HepG2 (cell line): ENCODE results near the gene ITPK1. TPM values are rescaled to one million over a fixed set of nuclear protein-coding genes. Genes with fewer than 3 reads are reported as not detected.

Source experiments
- ATAC-seq: fragments of 200-7000 bp; cut with Tn5 transposase; 3 replicates; pipeline ENCODE4 v1.9.1; 2020; ENCODE audit warnings: mild to moderate bottlenecking, moderate library complexity
- BruUV-seq: library from RNA; stranded (reverse); fragments of 400-500 nt; replicated peaks from 2 replicates; lab custom pipeline; 2021; lab: Mats Ljungman, UMichigan
- CTCF ChIA-PET: fragments of 300-600 bp; formaldehyde crosslinking; extraction: SDS; loops from one replicate; lab custom pipeline; 2021; ENCODE audit warnings: low total read pairs, inconsistent platforms, low intra/inter-chr PET ratio; lab: Yijun Ruan, JAX
- POLR2A ChIA-PET: fragments of 350-600 bp; sonication (Branson Sonifier 250); formaldehyde crosslinking; loops from one replicate; lab custom pipeline; 2020; ENCODE audit warnings: antibody characterized with exemption, inconsistent platforms; lab: Yijun Ruan, JAX
- DNase-seq: peaks from one replicate; pipeline ENCODE4 v3.0.0-alpha.2; 2015; ENCODE audit warnings: low spot score
- FAIRE-seq: peaks from 3 replicates; lab custom pipeline; 2011; peaks lifted over from hg19 to GRCh38; lab: Jason Lieb, UNC
- H2AFZ ChIP-seq: one replicate; pipeline ENCODE4 v1.6.1; 2011; ENCODE audit warnings: low read length, inconsistent platforms
- H3K27ac ChIP-seq: fragments of 300-600 bp; 3 replicates; pipeline ENCODE4 v1.8.0; 2011; ENCODE audit warnings: mixed run types, mild to moderate bottlenecking, mixed read lengths, low read length, inconsistent platforms; ENCODE audit not compliant: insufficient read depth; ENCODE audit errors: extremely low read length
- H3K27me3 ChIP-seq, 2 experiments: fragments of 200-600 bp in 1 of 2; 2 replicates in 1 of 2; 3 replicates in 1 of 2; pipeline versions ENCODE4 v1.6.0 to v1.8.0; 2011; ENCODE audit warnings: low read length in 2 of 2, mild to moderate bottlenecking in 2 of 2, moderate library complexity in 2 of 2, inconsistent platforms in 1 of 2; ENCODE audit not compliant: insufficient read depth in 2 of 2, control insufficient read depth in 1 of 2
- H3K36me3 ChIP-seq, 2 experiments: fragments of 200-600 bp in 1 of 2; replicated peaks in 1 of 2; 2 replicates in 1 of 2; 3 replicates in 1 of 2; pipeline versions ENCODE4 v1.5.1 to v1.8.0; 2011; ENCODE audit warnings: low read length in 2 of 2, inconsistent platforms in 1 of 2; ENCODE audit not compliant: insufficient read depth in 2 of 2, control insufficient read depth in 1 of 2
- H3K4me1 ChIP-seq: 2 replicates; pipeline ENCODE4 v1.5.1; 2012; ENCODE audit warnings: low read length, inconsistent platforms; ENCODE audit not compliant: insufficient read depth
- H3K4me2 ChIP-seq: 2 replicates; pipeline ENCODE4 v1.6.0; 2011; ENCODE audit warnings: low read depth, low read length, inconsistent platforms
- H3K4me3 ChIP-seq, 3 experiments: fragments of 200-600 bp in 1 of 3; sonication (generic), shearing (Covaris generic) in 1 of 3; replicated peaks in 1 of 3; 2 replicates each; pipeline ENCODE4 v1.5.1; 2011 to 2016; ENCODE audit warnings: low read length in 3 of 3, inconsistent platforms in 2 of 3, low read depth in 2 of 3, mild to moderate bottlenecking in 2 of 3, control low read depth in 1 of 3, mixed read lengths in 1 of 3; ENCODE audit not compliant: insufficient read depth in 1 of 3
- H3K79me2 ChIP-seq: one replicate; pipeline ENCODE4 v1.6.1; 2011; ENCODE audit warnings: low read length, inconsistent platforms; ENCODE audit not compliant: insufficient read depth
- H3K9ac ChIP-seq: 2 replicates; pipeline ENCODE4 v1.6.0; 2011; ENCODE audit warnings: mild to moderate bottlenecking, low read depth, low read length, inconsistent platforms; ENCODE audit not compliant: insufficient read depth
- H3K9me3 ChIP-seq: 2 replicates; pipeline ENCODE4 v1.5.1; 2012; ENCODE audit warnings: mild to moderate bottlenecking, low read length
- H4K20me1 ChIP-seq: 2 replicates; pipeline ENCODE4 v1.6.0; 2011; ENCODE audit warnings: inconsistent platforms, mild to moderate bottlenecking, low read length, moderate library complexity; ENCODE audit not compliant: insufficient read depth
- CREB3 ChIP-seq: sonication (generic); formaldehyde crosslinking; IDR thresholded peaks from 2 replicates; pipeline ENCODE4 v1.5.0; 2020; ENCODE audit warnings: missing genetic modification reagents
- GLI4 ChIP-seq: sonication (generic); formaldehyde crosslinking; IDR thresholded peaks from 2 replicates; pipeline ENCODE4 v1.5.1; 2020; ENCODE audit warnings: missing genetic modification reagents, mild to moderate bottlenecking, moderate library complexity, borderline replicate concordance
- MED1 ChIP-seq: sonication (generic); formaldehyde crosslinking; IDR thresholded peaks from 2 replicates; pipeline ENCODE4 v1.4.0; 2020; ENCODE audit warnings: missing genetic modification reagents
- MLX ChIP-seq: IDR thresholded peaks from 2 replicates; pipeline ENCODE4 v1.6.1; 2016
- SOX6 ChIP-seq, 2 experiments: fragments of 450-650 bp in 1 of 2; sonication (generic) in 1 of 2; formaldehyde crosslinking in 1 of 2; IDR thresholded peaks; 2 replicates each; pipeline versions ENCODE4 v1.4.0 to v1.6.1; 2017 to 2020; ENCODE audit warnings: antibody characterized with exemption in 1 of 2, mild to moderate bottlenecking in 1 of 2, missing genetic modification reagents in 1 of 2
- ZNF547 ChIP-seq: sonication (generic); formaldehyde crosslinking; IDR thresholded peaks from 2 replicates; pipeline ENCODE4 v1.5.1; 2020; ENCODE audit warnings: mild to moderate bottlenecking, missing genetic modification reagents
- WGBS: methylation state at CpG from one replicate; pipeline ENCODE4 v1.1.6; 2017; ENCODE audit warnings: low lambda C conversion rate; 5-methylcytosine and 5-hydroxymethylcytosine counted together
- in situ Hi-C: cut with HindIII; loops from 2 replicates; pipeline ENCODE4 v1.10.0; 2017; ENCODE audit warnings: low pct_unique_long_range_greater_than_20kb; ENCODE audit not compliant: extremely low pct_ligation_motif_present
- intact Hi-C: fragments of 100-400 bp; cut with micrococcal nuclease; formaldehyde crosslinking; loops from one replicate; pipeline ENCODE4 v1.10.0; 2022; ENCODE audit not compliant: unreplicated experiment
- polyA plus RNA-seq, 8 experiments: library from polyadenylated mRNA; depleted of rRNA in 3 of 8; stranded (reverse) in 7 of 8; unstranded in 1 of 8; fragments of >200 nt; fragmentation: Illumina TruSeq in 4 of 8; extraction: Trizol in 4 of 8; gene quantifications; 2 replicates each; pipeline versions ENCODE4 v1.2.1 to v1.2.3, GENCODE V29; 2011 to 2016; ENCODE audit warnings: low read depth in 4 of 8, missing spikeins in 1 of 8, mixed read lengths in 1 of 8; ENCODE audit not compliant: insufficient read depth in 1 of 8
- total RNA-seq, 5 experiments: library from RNA; depleted of rRNA; stranded (reverse); fragments of >200 nt; fragmentation: Illumina TruSeq; extraction: Trizol; gene quantifications; 2 replicates each; pipeline ENCODE4 v1.2.3, GENCODE V29; 2016; ENCODE audit warnings: low read depth in 1 of 5
- TF ChIP-seq, protein P1 (sequence below): sonication (generic); formaldehyde crosslinking; IDR thresholded peaks from 2 replicates; pipeline ENCODE4 v1.8.0; 2022; ENCODE audit warnings: mild to moderate bottlenecking, missing genetic modification reagents, borderline replicate concordance
- TF ChIP-seq, protein P2 (sequence below): sonication (generic); formaldehyde crosslinking; IDR thresholded peaks from 2 replicates; pipeline ENCODE4 v1.4.0; 2020; ENCODE audit warnings: mild to moderate bottlenecking, missing genetic modification reagents, borderline replicate concordance

ITPK1 gene
- total and polyA plus RNA-seq, 2 of the 13 experiments (the other 11 are each of a cell fraction or from before 2014, with no cell fraction given): 20.5 to 47.5 TPM

GRCh38 chr14:93040982-93041381 is 74.7 kb downstream of the ITPK1 start:
- 98% methylated on average over 5 of the region's 5 CpGs for WGBS
- Histone ChIP-seq H3K36me3 (no peaks in the 10 kb centered on the region), H3K9ac (no peak overlapping the region), H3K4me2 (no peak overlapping the region), H3K27me3 (no peaks in the 10 kb centered on the region), H2AFZ (no peak overlapping the region), H3K9me3 (no peaks in the 10 kb centered on the region), H3K79me2 (no peaks in the 10 kb centered on the region), H4K20me1 (peaks cover 10% of the 10 kb centered on the region; the same call in 1 of the 2 replicates), H3K4me1 (peaks cover 89% of the 10 kb centered on the region)
- in situ Hi-C loops: no loop called here
- no TSS peak for BruUV-seq
- DNase-seq: no peak
- ATAC-seq: no peak
- FAIRE-seq: no peak
- TF ChIP-seq, protein P1, sequence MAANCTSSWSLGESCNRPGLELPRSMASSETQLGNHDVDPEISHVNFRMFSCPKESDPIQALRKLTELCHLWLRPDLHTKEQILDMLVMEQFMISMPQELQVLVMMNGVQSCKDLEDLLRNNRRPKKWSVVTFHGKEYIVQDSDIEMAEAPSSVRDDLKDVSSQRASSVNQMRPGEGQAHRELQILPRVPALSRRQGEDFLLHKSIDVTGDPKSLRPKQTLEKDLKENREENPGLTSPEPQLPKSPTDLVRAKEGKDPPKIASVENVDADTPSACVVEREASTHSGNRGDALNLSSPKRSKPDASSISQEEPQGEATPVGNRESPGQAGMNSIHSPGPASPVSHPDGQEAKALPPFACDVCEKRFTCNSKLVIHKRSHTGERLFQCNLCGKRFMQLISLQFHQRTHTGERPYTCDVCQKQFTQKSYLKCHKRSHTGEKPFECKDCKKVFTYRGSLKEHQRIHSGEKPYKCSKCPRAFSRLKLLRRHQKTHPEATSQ: no peak
- TF ChIP-seq MLX (CRISPR knock-in tag): no peak
- TF ChIP-seq, all 625 proteins: peak for 0
- ChIA-PET CTCF (no interaction called here), POLR2A (no interaction called here)
- Histone ChIP-seq H3K4me3 (no peak overlapping the region), H3K27ac (no peak overlapping the region)
- intact Hi-C loops: no loop called here

DNA sequence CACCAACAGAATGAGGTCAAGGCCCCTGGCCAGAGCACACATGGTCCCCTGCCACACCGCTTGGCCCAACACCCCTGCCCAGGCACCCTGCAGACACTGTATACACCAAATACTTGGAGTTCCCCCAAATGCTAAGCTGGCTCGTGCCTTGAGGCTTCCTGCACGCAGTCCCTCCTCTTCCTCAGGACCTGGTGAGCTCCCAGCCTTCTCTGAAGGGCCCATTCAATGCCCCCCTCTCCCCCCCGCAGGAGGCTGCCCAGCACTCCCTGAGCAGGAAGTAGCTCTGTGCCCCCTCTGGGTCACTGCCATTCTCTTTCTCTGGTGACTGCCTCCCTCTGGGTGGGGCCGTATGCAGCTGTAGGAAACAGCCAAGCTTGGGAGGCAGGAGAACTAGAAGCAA is 75.3 kb downstream of the ITPK1 start:
- Histone ChIP-seq H3K4me2 (no peak overlapping the region), H3K27ac (no peak overlapping the region), H3K79me2 (no peaks in the 10 kb centered on the region), H3K27me3 (no peaks in the 10 kb centered on the region), H4K20me1 (peaks cover 10% of the 10 kb centered on the region; the same call in 1 of the 2 replicates), H2AFZ (no peak overlapping the region), H3K9me3 (no peaks in the 10 kb centered on the region), H3K36me3 (no peaks in the 10 kb centered on the region), H3K9ac (no peak overlapping the region), H3K4me1 (peaks cover 89% of the 10 kb centered on the region), H3K4me3 (no peak overlapping the region)
- WGBS: 86% methylated on average over 5 of the region's 5 CpGs
- ChIA-PET CTCF (no interaction called here), POLR2A (no interaction called here)
- ATAC-seq: no peak
- intact Hi-C loops (no loop called here), in situ Hi-C loops (no loop called here)
- no peak for DNase-seq
- no peak for FAIRE-seq
- BruUV-seq: no TSS peak
- no peak for TF ChIP-seq SOX6 (IDR thresholded peaks at IDR 0.05)
- no peak for TF ChIP-seq SOX6 (CRISPR knock-in tag; IDR thresholded peaks at IDR 0.05)
- TF ChIP-seq MED1 (CRISPR knock-in tag): no peak
- TF ChIP-seq ZNF547 (CRISPR knock-in tag): no peak
- no peak for TF ChIP-seq GLI4 (CRISPR knock-in tag)
- no peak for TF ChIP-seq CREB3 (CRISPR knock-in tag)
- TF ChIP-seq, protein P2, sequence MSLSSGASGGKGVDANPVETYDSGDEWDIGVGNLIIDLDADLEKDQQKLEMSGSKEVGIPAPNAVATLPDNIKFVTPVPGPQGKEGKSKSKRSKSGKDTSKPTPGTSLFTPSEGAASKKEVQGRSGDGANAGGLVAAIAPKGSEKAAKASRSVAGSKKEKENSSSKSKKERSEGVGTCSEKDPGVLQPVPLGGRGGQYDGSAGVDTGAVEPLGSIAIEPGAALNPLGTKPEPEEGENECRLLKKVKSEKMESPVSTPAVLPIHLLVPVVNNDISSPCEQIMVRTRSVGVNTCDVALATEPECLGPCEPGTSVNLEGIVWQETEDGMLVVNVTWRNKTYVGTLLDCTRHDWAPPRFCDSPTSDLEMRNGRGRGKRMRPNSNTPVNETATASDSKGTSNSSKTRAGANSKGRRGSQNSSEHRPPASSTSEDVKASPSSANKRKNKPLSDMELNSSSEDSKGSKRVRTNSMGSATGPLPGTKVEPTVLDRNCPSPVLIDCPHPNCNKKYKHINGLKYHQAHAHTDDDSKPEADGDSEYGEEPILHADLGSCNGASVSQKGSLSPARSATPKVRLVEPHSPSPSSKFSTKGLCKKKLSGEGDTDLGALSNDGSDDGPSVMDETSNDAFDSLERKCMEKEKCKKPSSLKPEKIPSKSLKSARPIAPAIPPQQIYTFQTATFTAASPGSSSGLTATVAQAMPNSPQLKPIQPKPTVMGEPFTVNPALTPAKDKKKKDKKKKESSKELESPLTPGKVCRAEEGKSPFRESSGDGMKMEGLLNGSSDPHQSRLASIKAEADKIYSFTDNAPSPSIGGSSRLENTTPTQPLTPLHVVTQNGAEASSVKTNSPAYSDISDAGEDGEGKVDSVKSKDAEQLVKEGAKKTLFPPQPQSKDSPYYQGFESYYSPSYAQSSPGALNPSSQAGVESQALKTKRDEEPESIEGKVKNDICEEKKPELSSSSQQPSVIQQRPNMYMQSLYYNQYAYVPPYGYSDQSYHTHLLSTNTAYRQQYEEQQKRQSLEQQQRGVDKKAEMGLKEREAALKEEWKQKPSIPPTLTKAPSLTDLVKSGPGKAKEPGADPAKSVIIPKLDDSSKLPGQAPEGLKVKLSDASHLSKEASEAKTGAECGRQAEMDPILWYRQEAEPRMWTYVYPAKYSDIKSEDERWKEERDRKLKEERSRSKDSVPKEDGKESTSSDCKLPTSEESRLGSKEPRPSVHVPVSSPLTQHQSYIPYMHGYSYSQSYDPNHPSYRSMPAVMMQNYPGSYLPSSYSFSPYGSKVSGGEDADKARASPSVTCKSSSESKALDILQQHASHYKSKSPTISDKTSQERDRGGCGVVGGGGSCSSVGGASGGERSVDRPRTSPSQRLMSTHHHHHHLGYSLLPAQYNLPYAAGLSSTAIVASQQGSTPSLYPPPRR (CRISPR knock-in tag): no peak
